ENCODE data around the gene TSFM.

DNA sequence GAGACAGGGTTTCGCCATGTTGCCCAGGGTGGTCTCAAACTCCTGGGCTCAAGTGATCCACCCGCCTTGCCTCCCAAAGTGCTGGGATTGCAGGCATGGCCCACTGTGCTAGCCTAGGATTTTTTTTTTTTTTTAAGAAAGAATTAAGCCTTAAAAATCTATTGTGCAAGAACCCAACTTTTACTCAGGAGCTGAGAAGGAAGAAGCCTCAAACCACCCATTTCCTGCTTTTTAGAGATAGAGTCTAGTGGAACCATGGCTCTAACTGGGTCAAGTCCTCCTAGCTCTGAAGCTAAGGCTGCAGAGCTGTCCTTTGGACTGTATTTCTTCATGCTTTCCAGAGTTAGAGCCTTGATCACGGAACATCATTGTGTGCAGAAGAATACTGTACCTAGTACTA, 1.3 kb upstream of the TSFM start:
- TF ChIP-seq POLR2A (IDR thresholded peaks at IDR 0.05): no peak
- TF ChIP-seq, protein P1, sequence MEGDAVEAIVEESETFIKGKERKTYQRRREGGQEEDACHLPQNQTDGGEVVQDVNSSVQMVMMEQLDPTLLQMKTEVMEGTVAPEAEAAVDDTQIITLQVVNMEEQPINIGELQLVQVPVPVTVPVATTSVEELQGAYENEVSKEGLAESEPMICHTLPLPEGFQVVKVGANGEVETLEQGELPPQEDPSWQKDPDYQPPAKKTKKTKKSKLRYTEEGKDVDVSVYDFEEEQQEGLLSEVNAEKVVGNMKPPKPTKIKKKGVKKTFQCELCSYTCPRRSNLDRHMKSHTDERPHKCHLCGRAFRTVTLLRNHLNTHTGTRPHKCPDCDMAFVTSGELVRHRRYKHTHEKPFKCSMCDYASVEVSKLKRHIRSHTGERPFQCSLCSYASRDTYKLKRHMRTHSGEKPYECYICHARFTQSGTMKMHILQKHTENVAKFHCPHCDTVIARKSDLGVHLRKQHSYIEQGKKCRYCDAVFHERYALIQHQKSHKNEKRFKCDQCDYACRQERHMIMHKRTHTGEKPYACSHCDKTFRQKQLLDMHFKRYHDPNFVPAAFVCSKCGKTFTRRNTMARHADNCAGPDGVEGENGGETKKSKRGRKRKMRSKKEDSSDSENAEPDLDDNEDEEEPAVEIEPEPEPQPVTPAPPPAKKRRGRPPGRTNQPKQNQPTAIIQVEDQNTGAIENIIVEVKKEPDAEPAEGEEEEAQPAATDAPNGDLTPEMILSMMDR (IDR thresholded peaks at IDR 0.05): no peak

Measured in lower leg skin (tissue), 3 donors.